GM21528 (cell line): ENCODE measurements around the gene NTN1.

Source experiments
- ATAC-seq: cut with Tn5 transposase; IDR thresholded peaks from one replicate; pipeline ENCODE4 v1.9.1; 2021; ENCODE audit warnings: mild to moderate bottlenecking, moderate library complexity; ENCODE audit not compliant: unreplicated experiment, low FRiP score

The NTN1 gene

GRCh38 chr17:9209347-9209746 is 188.0 kb downstream of the NTN1 start:
- no peak for ATAC-seq

GRCh38 chr17:9209781-9210370 is 188.6 kb downstream of the NTN1 start:
- ATAC-seq, result no peak

GRCh38 chr17:9211133-9211765 is 189.9 kb downstream of the NTN1 start:
- ATAC-seq, result no peak

GRCh38 chr17:9212376-9213302 is 191.3 kb downstream of the NTN1 start:
- no peak for ATAC-seq

- ATAC-seq, result no peak
Observed at GRCh38 chr17:9213303-9213640, 192.0 kb downstream of the NTN1 start.

GRCh38 chr17:9215465-9215864 is 194.2 kb downstream of the NTN1 start:
- ATAC-seq, result no peak

GRCh38 chr17:9217151-9218056 is 196.1 kb downstream of the NTN1 start:
- ATAC-seq, result no peak

GRCh38 chr17:9218064-9218635 is 196.8 kb downstream of the NTN1 start:
- no peak for ATAC-seq

- ATAC-seq, result no peak
Observed at GRCh38 chr17:9218911-9219310, 197.6 kb downstream of the NTN1 start.

- ATAC-seq, result no peak
Observed at GRCh38 chr17:9219631-9220397, 198.5 kb downstream of the NTN1 start.

- ATAC-seq, result no peak
Observed at GRCh38 chr17:9220398-9221146, 199.3 kb downstream of the NTN1 start.

- ATAC-seq, result no peak
Observed at GRCh38 chr17:9221147-9221921, 200.0 kb downstream of the NTN1 start.

- ATAC-seq, result no peak
Observed at GRCh38 chr17:9221922-9222180, 200.5 kb downstream of the NTN1 start.

GRCh38 chr17:9223531-9223930 is 202.2 kb downstream of the NTN1 start:
- no peak for ATAC-seq

GRCh38 chr17:9224485-9224884 is 203.2 kb downstream of the NTN1 start:
- no peak for ATAC-seq

- no peak for ATAC-seq
Observed at GRCh38 chr17:9225305-9226101, 204.2 kb downstream of the NTN1 start.

- ATAC-seq, result no peak
Observed at GRCh38 chr17:9226130-9226793, 205.0 kb downstream of the NTN1 start.
